ENCODE measurements around the gene ASB5. TPM values are rescaled to one million over a fixed set of nuclear protein-coding genes. Genes with fewer than 3 reads are reported as not detected.

Gene ASB5
- total RNA-seq, 2 donors from 2014 or later, result 2.8 to 14.6 TPM

DNA sequence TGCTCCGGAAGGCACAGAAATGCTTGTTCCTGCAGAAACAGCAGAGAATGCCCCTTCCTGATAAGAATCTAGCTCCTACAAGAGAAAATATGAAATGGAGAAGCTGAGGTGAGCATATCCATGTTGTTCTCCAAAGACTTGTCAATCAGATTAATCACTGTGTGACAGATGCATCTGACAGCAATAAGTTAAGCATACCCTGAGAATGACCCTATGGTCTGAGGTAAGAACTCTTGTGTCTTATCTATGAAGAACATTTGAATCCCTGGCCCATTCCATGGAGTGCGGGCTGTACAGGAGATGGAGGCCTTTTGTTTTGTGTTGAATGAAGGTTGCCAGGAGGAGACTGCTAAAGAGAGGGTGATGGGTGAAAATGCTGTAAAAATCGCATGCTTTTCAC is 21.5 kb upstream of the ASB5 start:
- H3K36me3 ChIP-seq (ENCODE audit: control insufficient read depth, insufficient read depth, low read length), result peaks cover 20% of the 10 kb centered on the region
- H3K27ac ChIP-seq (ENCODE audit: low read depth, low read length), result no peak overlapping the region
- no peak for DNase-seq
- H3K27me3 ChIP-seq (ENCODE audit: control insufficient read depth, insufficient read depth, low read length, poor library complexity, severe bottlenecking), result no peaks in the 10 kb centered on the region
- Mint-ChIP-seq H3K9me3 (no peaks in the 10 kb centered on the region), H3K27ac (peak overlapping the region; percentile 24), H3K27me3 (ENCODE audit: insufficient read depth) (no peaks in the 10 kb centered on the region), H3K4me3 (no peak overlapping the region), H3K36me3 (ENCODE audit: low read depth) (peaks cover 8% of the 10 kb centered on the region), H3K4me1 (peaks cover 29% of the 10 kb centered on the region)
- 96 to 98% methylated on average over 3 of the region's 3 CpGs for WGBS, 2 experiments (ENCODE audit: insufficient coverage in 1 of 2, insufficient read length in 1 of 2)
- H3K4me3 ChIP-seq (ENCODE audit: low read length), result no peak overlapping the region
- no peak overlapping the region for H3K9ac ChIP-seq (ENCODE audit: extremely low read depth, low read length, poor library complexity, severe bottlenecking)
- H3K4me1 ChIP-seq (ENCODE audit: control insufficient read depth, insufficient read depth, low read length), result no peaks in the 10 kb centered on the region
- H3K9me3 ChIP-seq (ENCODE audit: control insufficient read depth, low read length), result no peaks in the 10 kb centered on the region
- TF ChIP-seq, protein P1, sequence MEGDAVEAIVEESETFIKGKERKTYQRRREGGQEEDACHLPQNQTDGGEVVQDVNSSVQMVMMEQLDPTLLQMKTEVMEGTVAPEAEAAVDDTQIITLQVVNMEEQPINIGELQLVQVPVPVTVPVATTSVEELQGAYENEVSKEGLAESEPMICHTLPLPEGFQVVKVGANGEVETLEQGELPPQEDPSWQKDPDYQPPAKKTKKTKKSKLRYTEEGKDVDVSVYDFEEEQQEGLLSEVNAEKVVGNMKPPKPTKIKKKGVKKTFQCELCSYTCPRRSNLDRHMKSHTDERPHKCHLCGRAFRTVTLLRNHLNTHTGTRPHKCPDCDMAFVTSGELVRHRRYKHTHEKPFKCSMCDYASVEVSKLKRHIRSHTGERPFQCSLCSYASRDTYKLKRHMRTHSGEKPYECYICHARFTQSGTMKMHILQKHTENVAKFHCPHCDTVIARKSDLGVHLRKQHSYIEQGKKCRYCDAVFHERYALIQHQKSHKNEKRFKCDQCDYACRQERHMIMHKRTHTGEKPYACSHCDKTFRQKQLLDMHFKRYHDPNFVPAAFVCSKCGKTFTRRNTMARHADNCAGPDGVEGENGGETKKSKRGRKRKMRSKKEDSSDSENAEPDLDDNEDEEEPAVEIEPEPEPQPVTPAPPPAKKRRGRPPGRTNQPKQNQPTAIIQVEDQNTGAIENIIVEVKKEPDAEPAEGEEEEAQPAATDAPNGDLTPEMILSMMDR (conservative IDR thresholded peaks at IDR 0.05), result no peak

DNA sequence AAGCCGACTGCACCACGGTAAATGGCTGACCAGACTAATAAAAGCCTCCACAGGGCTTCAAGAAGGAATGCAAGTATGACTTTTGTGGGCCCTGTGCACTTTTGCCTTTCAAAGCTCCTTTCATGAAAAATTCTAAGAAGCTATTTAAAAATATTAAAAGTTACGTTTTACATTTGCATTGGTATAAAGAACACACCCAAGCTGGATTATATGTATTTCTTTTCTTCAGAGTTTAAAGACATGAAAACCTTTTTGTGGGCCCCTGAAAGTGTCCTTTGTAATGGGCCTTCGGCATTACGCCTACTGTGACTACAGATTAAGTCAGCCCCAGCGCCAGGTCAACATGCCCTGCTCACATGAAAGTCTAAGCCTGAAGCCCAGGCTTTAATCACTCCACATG is 20.5 kb upstream of the ASB5 start:
- DNase-seq, result no peak
- H3K9me3 Mint-ChIP-seq, result no peaks in the 10 kb centered on the region
- peaks cover 8% of the 10 kb centered on the region for H3K36me3 Mint-ChIP-seq (ENCODE audit: low read depth)
- 95 to 100% methylated on average over 3 to 6 of the region's 6 CpGs for WGBS, 2 experiments (ENCODE audit: insufficient coverage in 1 of 2, insufficient read length in 1 of 2)
- TF ChIP-seq, protein P1 (conservative IDR thresholded peaks at IDR 0.05), result no peak
- peaks cover 29% of the 10 kb centered on the region for H3K4me1 Mint-ChIP-seq
- no peak overlapping the region for H3K27ac Mint-ChIP-seq
- no peaks in the 10 kb centered on the region for H3K27me3 Mint-ChIP-seq (ENCODE audit: insufficient read depth)
- no peak overlapping the region for H3K27ac ChIP-seq (ENCODE audit: low read depth, low read length)
- no peak overlapping the region for H3K4me3 Mint-ChIP-seq
- H3K4me3 ChIP-seq (ENCODE audit: low read length), result no peak overlapping the region
- peaks cover 28% of the 10 kb centered on the region for H3K36me3 ChIP-seq (ENCODE audit: control insufficient read depth, insufficient read depth, low read length)
- no peaks in the 10 kb centered on the region for H3K27me3 ChIP-seq (ENCODE audit: control insufficient read depth, insufficient read depth, low read length, poor library complexity, severe bottlenecking)
- H3K9ac ChIP-seq (ENCODE audit: extremely low read depth, low read length, poor library complexity, severe bottlenecking), result no peak overlapping the region
- H3K9me3 ChIP-seq (ENCODE audit: control insufficient read depth, low read length), result no peaks in the 10 kb centered on the region
- H3K4me1 ChIP-seq (ENCODE audit: control insufficient read depth, insufficient read depth, low read length), result no peaks in the 10 kb centered on the region

DNA sequence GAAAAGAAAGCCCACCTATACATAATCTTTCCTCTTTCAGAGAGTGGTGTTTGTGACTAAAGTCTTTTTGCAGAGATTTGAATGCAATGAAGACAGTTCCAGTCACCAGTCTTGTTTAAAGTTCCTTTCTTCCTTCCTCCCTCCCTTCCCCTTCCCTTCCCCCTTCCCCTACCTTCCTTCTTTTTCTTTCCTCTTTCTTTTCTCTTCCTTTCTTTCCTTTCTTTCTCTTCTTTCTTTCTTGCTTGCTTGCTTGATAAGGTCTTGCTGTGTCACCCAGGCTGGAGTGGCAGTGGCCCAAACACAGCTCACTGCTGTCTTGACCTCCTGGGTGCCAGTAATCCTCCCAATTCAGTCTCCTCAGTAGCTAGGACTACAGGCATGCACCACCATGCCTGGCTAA is 19.0 kb upstream of the ASB5 start:
- H3K9ac ChIP-seq (ENCODE audit: extremely low read depth, low read length, poor library complexity, severe bottlenecking), result no peak overlapping the region
- H3K36me3 ChIP-seq (ENCODE audit: control insufficient read depth, insufficient read depth, low read length), result peaks cover 28% of the 10 kb centered on the region
- Mint-ChIP-seq H3K27me3 (ENCODE audit: insufficient read depth) (no peaks in the 10 kb centered on the region), H3K27ac (peak overlapping the region; percentile 5), H3K9me3 (peaks cover 2% of the 10 kb centered on the region), H3K4me1 (peaks cover 25% of the 10 kb centered on the region), H3K36me3 (ENCODE audit: low read depth) (peaks cover 19% of the 10 kb centered on the region), H3K4me3 (no peak overlapping the region)
- H3K9me3 ChIP-seq (ENCODE audit: control insufficient read depth, low read length), result peaks cover 5% of the 10 kb centered on the region
- DNase-seq, result no peak
- TF ChIP-seq, protein P1 (conservative IDR thresholded peaks at IDR 0.05), result no peak
- no peaks in the 10 kb centered on the region for H3K27me3 ChIP-seq (ENCODE audit: control insufficient read depth, insufficient read depth, low read length, poor library complexity, severe bottlenecking)
- H3K4me3 ChIP-seq (ENCODE audit: low read length), result no peak overlapping the region
- H3K27ac ChIP-seq (ENCODE audit: low read depth, low read length), result no peak overlapping the region
- H3K4me1 ChIP-seq (ENCODE audit: control insufficient read depth, insufficient read depth, low read length), result no peaks in the 10 kb centered on the region

Measured in endodermal cell (in vitro differentiated cells).